GDM1 (cell line): ENCODE data around the gene C2orf92.

Experiments
- DNase-seq: peaks from one replicate; lab custom pipeline; 2025; lab: John Stamatoyannopoulos, UW

The C2orf92 gene

GRCh38 chr2:97730245-97730644 lies 60.7 kb downstream of the C2orf92 start:
- DNase-seq = no peak

DNA sequence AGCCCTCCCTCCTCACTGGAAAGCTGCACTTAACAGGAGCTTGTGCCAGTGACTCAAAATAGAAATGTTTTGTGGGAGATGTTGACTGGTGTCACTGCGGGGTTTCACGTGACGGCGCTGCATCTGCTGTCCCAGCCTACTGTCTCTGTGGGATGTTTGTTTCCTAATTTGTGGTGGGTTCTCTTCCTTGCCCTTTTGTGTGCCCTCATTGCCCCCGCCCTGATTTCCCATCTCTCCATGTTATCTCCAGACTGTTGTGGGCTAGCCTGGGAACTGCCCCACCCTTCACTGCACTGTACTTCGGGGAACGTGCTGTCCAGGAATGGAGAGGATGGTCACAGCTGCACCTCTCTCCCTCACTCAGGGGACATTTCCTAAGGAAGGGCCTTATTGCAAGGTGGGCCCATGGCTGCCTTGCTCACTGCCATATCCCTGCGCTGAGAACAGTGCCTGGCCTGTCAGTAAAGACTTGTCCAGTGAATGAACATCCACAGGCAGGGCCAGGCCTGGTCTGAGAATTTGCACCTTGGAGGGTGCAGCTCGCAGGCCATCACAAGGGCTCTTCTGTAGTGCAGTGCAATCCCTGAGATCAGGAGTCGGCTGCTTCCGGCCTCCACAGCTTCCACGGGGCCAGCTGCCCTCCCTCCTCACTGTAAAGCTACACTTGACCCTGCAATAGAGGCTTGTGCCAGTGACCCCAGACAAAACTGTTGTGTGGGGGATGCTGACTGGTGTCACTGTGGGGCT lies 61.9 kb downstream of the C2orf92 start:
- no peak for DNase-seq

DNA sequence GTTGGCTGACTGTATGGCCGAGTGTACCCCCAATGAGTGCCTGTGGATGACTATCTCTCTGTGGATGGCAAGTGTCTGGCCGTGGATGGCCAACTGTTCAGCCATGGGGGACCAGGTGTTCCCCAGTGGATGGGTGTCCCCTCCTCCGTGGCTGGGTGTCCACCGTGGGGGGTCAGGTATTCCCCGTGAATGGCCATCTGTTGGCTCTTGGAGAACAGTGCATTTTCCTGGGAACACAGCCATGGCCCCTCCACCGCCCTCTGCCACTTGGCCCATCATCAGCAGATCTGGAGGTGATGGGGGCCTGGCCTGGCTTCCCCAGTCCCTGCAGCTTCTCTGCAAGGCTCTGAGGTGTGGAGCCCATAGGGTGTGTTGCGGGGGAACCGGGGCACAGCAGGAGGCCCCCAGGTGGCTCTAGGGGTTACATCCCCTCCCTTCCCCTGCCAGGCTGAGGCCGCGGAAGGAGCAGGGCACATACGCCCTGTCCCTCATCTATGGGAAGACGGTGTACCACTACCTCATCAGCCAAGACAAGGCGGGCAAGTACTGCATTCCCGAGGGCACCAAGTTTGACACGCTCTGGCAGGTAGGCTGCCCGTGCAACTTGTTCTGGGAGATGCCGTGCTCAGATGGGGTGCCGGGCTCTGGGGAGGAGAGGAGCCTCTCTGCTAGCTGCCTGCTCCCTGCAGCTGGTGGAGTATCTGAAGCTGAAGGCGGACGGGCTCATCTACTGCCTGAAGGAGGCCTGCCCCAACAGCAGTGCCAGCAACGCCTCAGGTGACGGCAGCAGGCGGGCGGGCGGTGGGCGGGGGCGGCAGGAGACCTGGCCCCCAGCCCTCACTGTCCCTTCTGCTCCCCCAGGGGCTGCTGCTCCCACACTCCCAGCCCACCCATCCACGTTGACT lies 63.2 kb downstream of the C2orf92 start:
- no peak for DNase-seq

- DNase-seq = no peak
These were observed 64.0 kb downstream of the C2orf92 start for GRCh38 chr2:97733341-97734035.

- DNase-seq = no peak
These were observed 64.8 kb downstream of the C2orf92 start for GRCh38 chr2:97734061-97735051.

GRCh38 chr2:97735161-97735561 lies 65.6 kb downstream of the C2orf92 start:
- no peak for DNase-seq

DNA sequence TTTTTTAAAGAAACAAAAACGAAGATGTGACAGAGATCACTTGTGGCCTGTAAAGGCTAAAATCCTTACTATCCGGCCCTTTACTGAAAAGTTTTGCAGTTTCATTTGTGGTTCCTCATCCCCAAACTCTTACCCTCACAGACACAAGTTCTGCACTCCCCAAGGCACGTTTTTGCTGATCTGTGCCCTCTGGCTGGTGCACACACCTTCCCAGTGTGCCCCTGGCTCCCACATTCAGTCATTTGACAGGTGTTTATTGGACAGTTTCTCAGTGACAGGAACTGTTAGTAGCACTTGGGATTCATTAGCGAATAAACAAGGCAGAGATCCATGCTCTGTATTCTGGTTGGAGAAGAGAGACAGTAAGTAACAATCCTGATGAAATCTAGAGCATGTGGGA lies 66.7 kb downstream of the C2orf92 start:
- no peak for DNase-seq

DNA sequence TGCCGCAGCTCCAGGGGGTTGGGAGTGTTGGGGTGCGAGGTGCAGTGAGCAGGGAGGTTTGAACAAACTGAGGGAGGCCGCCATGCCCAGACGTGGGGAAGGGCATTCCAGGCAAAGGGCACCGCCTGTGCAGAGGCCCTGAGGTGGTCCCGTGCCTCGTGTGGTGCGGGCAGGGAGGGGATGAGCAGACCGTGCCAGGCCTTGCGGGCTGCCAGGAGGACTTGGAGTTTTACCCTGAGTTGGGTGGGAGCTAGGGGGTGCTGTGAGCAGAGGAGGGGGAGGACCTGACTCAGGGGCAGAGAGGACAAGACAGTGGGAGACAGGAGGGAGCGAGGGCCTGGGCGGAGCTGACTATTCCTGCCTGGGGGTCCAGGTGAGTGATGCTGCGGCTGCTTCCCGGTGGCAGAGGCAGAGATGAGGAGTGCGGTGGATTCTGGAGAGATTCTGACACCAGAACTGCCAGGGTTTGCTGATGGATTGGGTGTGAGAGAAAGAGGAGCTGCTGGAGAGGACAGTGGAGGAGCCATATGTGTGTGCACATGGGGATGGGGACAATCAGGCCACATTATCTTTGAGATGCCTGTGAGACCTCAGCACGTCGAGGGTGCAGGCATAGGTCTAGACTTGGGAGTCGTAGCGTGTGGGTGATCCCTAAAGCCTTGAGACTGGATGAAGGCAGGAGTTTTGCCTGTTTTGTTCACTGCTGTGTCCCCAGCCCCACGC lies 67.3 kb downstream of the C2orf92 start:
- DNase-seq = no peak

GRCh38 chr2:97737421-97738178 lies 68.1 kb downstream of the C2orf92 start:
- DNase-seq = no peak

DNA sequence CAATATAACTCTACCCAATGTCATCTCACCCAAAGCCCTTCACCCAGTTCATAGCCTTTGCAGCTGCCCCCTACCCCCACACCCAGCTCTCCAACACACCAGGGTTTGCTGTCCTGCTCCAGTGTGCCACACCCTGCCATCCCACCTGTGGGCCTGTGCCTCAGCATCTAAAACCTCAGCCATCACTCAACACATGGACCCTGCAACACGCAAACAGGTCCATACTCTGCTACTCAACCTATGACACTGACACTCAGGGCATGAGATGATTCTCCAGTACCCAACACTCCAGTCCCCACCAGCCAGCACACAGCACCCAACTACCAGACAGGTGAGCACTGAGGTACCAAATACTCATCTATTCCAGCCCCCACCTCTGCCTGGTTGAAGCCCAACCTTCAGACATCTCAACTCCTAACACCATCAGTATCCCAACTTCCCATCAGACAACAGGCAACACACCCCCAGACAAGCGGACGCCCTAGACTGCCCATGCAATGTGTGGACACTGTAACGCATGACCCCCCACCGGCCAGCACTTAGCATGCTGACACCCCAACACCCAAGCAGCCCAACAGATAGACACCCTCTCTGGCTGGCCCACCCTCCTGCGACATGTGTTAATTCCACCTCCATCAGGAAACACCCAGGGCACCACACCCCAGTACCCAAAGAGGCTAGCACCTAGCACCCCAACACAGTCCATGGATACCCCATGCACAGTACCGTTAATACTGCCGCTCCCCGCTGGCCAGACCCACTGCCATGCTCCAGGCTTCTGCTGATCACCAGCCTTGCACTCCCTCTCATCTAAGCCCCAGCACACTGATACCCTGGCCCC lies 68.9 kb downstream of the C2orf92 start:
- DNase-seq = no peak

DNA sequence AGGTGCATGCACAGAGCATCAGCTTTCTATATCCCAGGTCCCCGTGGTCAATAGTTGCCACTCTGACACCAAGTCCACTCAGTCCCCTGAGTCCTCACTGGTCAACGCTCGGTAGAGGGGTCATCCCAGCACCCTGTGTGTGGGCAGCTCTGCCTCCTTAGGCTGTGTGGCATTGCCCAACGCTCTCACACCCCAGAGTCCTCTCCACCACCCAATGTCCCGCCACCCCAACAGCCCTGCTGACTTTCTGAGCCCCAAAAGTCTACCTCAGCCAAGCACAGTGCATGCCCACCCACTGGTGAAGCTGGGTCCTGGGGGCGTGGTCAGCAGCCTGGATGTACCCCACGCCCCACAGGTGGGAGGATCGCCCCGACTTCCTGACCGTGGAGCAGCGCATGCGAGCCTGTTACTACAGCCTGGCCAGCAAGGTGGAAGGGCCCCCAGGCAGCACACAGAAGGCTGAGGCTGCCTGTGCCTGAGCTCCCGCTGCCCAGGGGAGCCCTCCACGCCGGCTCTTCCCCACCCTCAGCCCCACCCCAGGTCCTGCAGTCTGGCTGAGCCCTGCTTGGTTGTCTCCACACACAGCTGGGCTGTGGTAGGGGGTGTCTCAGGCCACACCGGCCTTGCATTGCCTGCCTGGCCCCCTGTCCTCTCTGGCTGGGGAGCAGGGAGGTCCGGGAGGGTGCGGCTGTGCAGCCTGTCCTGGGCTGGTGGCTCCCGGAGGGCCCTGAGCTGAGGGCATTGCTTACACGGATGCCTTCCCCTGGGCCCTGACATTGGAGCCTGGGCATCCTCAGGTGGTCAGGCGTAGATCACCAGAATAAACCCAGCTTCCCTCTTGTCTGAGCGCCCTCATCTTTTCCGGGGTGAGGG lies 69.7 kb downstream of the C2orf92 start:
- no peak for DNase-seq

GRCh38 chr2:97739893-97740245 lies 70.4 kb downstream of the C2orf92 start:
- no peak for DNase-seq

DNA sequence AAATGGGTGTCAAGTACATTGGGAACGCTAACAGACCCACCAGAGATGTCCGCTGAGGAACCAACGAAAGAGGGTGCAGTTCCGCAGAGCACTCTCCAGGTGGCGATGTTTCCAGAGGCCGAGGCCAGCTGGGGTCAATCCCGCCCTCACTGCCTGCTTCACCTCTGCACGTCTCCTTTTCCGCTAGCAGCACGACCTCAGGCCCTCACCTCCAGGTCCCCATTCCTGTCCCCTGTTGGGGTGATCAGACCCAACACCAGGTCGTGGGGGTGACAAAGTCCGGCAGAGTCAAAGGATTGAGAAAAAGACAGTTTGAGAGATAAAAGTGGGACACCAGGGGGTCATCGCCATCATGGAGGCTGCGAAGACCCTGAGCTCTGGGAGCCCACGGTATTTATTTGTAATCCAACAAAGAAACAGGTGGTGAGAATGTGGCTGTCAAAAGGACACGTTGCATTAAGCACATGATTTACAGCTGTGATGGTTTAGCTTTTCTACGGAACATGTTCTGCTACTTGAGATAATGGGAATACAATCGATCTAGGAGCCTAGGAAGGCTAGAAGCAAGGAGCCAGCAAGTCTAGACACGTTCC lies 71.2 kb downstream of the C2orf92 start:
- no peak for DNase-seq

GRCh38 chr2:97741251-97741650 lies 71.7 kb downstream of the C2orf92 start:
- no peak for DNase-seq

GRCh38 chr2:97741686-97742085 lies 72.2 kb downstream of the C2orf92 start:
- no peak for DNase-seq

GRCh38 chr2:97742381-97742847 lies 72.9 kb downstream of the C2orf92 start:
- DNase-seq = no peak

GRCh38 chr2:97743913-97744312 lies 74.4 kb downstream of the C2orf92 start:
- no peak for DNase-seq
